GM18873 (cell line): ENCODE results near the gene ZNF441.
"Not testable (repeated sequence)": the region's sequence is repeated elsewhere in the genome, so short reads cannot be mapped to it uniquely, and the experiment has no call there.

ENCODE experiments used
- ATAC-seq: cut with Tn5 transposase; IDR thresholded peaks from one replicate; pipeline ENCODE4 v1.9.1; 2021; ENCODE audit warnings: mild to moderate bottlenecking, moderate library complexity, moderate number of reproducible peaks; ENCODE audit not compliant: unreplicated experiment, low FRiP score

ZNF441 gene

GRCh38 chr19:11766597-11767591, at the start of gene ZNF441:
TSS of gene ZNF441 (plus strand) at chr19:11767000. CDS start at chr19:11767194, 194 bp downstream.
- peak; percentile 83 for ATAC-seq

GRCh38 chr19:11721681-11722080, 45.1 kb upstream of the ZNF441 start:
- no peak for ATAC-seq

- no peak for ATAC-seq
Measured at GRCh38 chr19:11722414-11722813, 44.4 kb upstream of the ZNF441 start.

GRCh38 chr19:11729586-11729985, 37.2 kb upstream of the ZNF441 start:
- no peak for ATAC-seq

- ATAC-seq = no peak
Measured at GRCh38 chr19:11735375-11735774, 31.4 kb upstream of the ZNF441 start.

GRCh38 chr19:11736696-11737095, 30.1 kb upstream of the ZNF441 start:
- no peak for ATAC-seq

GRCh38 chr19:11737964-11738745, 28.6 kb upstream of the ZNF441 start:
- peak; percentile 28 for ATAC-seq

- ATAC-seq = peak; percentile 85
Measured at GRCh38 chr19:11738746-11739620, 27.8 kb upstream of the ZNF441 start, which contains the start of gene ZNF823. TSS of gene ZNF823 (minus strand) at chr19:11738946. CDS start at chr19:11738819, 127 bp downstream.

GRCh38 chr19:11745869-11746268, 20.9 kb upstream of the ZNF441 start:
- ATAC-seq = no peak

GRCh38 chr19:11747277-11747676, 19.5 kb upstream of the ZNF441 start:
- no peak for ATAC-seq

- ATAC-seq = no peak
Measured at GRCh38 chr19:11749751-11750150, 17.0 kb upstream of the ZNF441 start.

- no peak for ATAC-seq
Measured at GRCh38 chr19:11752244-11752736, 14.5 kb upstream of the ZNF441 start.

GRCh38 chr19:11754663-11755062, 12.1 kb upstream of the ZNF441 start:
- ATAC-seq = no peak

- ATAC-seq = no peak
Measured at GRCh38 chr19:11756965-11757364, 9.8 kb upstream of the ZNF441 start.

GRCh38 chr19:11759805-11760204, 7.0 kb upstream of the ZNF441 start:
- ATAC-seq = no peak

- ATAC-seq = no peak
Measured at GRCh38 chr19:11763117-11763516, 3.7 kb upstream of the ZNF441 start.

GRCh38 chr19:11763611-11764010, 3.2 kb upstream of the ZNF441 start:
- ATAC-seq = no peak

- no peak for ATAC-seq
Measured at GRCh38 chr19:11767633-11768133, 883 bp downstream of the ZNF441 start.

GRCh38 chr19:11769995-11770394, 3.2 kb downstream of the ZNF441 start:
- ATAC-seq = no peak

GRCh38 chr19:11771520-11771919, 4.7 kb downstream of the ZNF441 start:
- not testable (repeated sequence) for ATAC-seq
